Liver (tissue), 9 donors: ENCODE results near the gene CARS1. TPM values are rescaled to one million over a fixed set of nuclear protein-coding genes. Genes with fewer than 3 reads are reported as not detected.

Experiments
- DNase-seq: peaks from one replicate; pipeline ENCODE4 v3.0.0-alpha.2; 2017; ENCODE audit warnings: low spot score
- H3K27ac ChIP-seq, 2 donors: one replicate each; pipeline ENCODE4 v1.7.0; 2013; ENCODE audit warnings: inconsistent platforms in 2 of 2, low read length in 2 of 2, control low read depth in 1 of 2, low read depth in 1 of 2, mild to moderate bottlenecking in 1 of 2
- H3K27me3 ChIP-seq, 4 donors: one replicate each; pipeline versions ENCODE4 v1.6.1 to v1.7.0; 2013; ENCODE audit warnings: low read length in 3 of 4, inconsistent platforms in 1 of 4, mild to moderate bottlenecking in 1 of 4, moderate library complexity in 1 of 4; ENCODE audit not compliant: control insufficient read depth in 4 of 4, insufficient read depth in 4 of 4
- H3K36me3 ChIP-seq, 4 donors: one replicate each; pipeline versions ENCODE4 v1.6.1 to v1.7.0; 2013; ENCODE audit warnings: low read length in 3 of 4, mild to moderate bottlenecking in 3 of 4, low read depth in 1 of 4, moderate library complexity in 1 of 4; ENCODE audit not compliant: control insufficient read depth in 4 of 4, insufficient read depth in 3 of 4
- H3K4me1 ChIP-seq, 4 donors: one replicate each; pipeline versions ENCODE4 v1.6.1 to v1.7.0; 2013; ENCODE audit warnings: low read length in 3 of 4, mild to moderate bottlenecking in 3 of 4, moderate library complexity in 1 of 4; ENCODE audit not compliant: control insufficient read depth in 4 of 4, insufficient read depth in 4 of 4
- H3K4me3 ChIP-seq, 3 donors: one replicate each; pipeline versions ENCODE4 v1.6.1 to v1.7.0; 2013; ENCODE audit warnings: low read length in 3 of 3, control low read depth in 1 of 3, low read depth in 1 of 3, mild to moderate bottlenecking in 1 of 3
- H3K9ac ChIP-seq, 2 donors: one replicate each; pipeline ENCODE4 v1.7.0; 2013; ENCODE audit warnings: low read length in 2 of 2, mild to moderate bottlenecking in 2 of 2, moderate library complexity in 2 of 2, control low read depth in 1 of 2, low read depth in 1 of 2
- H3K9me3 ChIP-seq, 4 donors: one replicate each; pipeline versions ENCODE4 v1.6.1 to v1.7.0; 2013; ENCODE audit warnings: low read length in 3 of 4; ENCODE audit not compliant: control insufficient read depth in 4 of 4
- EGR1 ChIP-seq, 2 donors: IDR thresholded peaks; 2 replicates each; pipeline ENCODE4 v1.6.1; 2016 to 2018; ENCODE audit warnings: antibody characterized with exemption in 2 of 2, low read depth in 2 of 2
- FOXA1 ChIP-seq: IDR thresholded peaks from 2 replicates; pipeline ENCODE4 v1.6.1; 2016; ENCODE audit warnings: antibody characterized with exemption
- FOXA2 ChIP-seq: IDR thresholded peaks from 2 replicates; pipeline ENCODE4 v1.6.1; 2016; ENCODE audit warnings: antibody characterized with exemption
- GABPA ChIP-seq, 2 donors: IDR thresholded peaks in 1 of 2; conservative IDR thresholded peaks in 1 of 2; 2 replicates each; pipeline ENCODE4 v1.6.1; 2016; ENCODE audit warnings: antibody characterized with exemption in 2 of 2, mild to moderate bottlenecking in 1 of 2, moderate library complexity in 1 of 2
- HNF4A ChIP-seq, 2 donors: conservative IDR thresholded peaks; 2 replicates each; pipeline ENCODE4 v1.6.1; 2016; ENCODE audit warnings: antibody characterized with exemption in 2 of 2, mild to moderate bottlenecking in 2 of 2
- HNF4G ChIP-seq: IDR thresholded peaks from 2 replicates; pipeline ENCODE4 v1.6.1; 2016; ENCODE audit warnings: antibody characterized with exemption
- JUND ChIP-seq, 2 donors: IDR thresholded peaks; 2 replicates each; pipeline ENCODE4 v1.6.1; 2016; ENCODE audit warnings: antibody characterized with exemption in 2 of 2
- NR2F2 ChIP-seq: IDR thresholded peaks from 2 replicates; pipeline ENCODE4 v1.6.1; 2016; ENCODE audit warnings: antibody characterized with exemption
- RAD21 ChIP-seq, 2 donors: IDR thresholded peaks; 2 replicates each; pipeline ENCODE4 v1.6.1; 2016; ENCODE audit warnings: antibody characterized with exemption in 2 of 2, mild to moderate bottlenecking in 2 of 2
- RXRA ChIP-seq, 2 donors: IDR thresholded peaks; 2 replicates each; pipeline ENCODE4 v1.6.1; 2017 to 2018; ENCODE audit warnings: antibody characterized with exemption in 2 of 2, mild to moderate bottlenecking in 1 of 2
- SP1 ChIP-seq: IDR thresholded peaks from 2 replicates; pipeline ENCODE4 v1.6.1; 2018; ENCODE audit warnings: antibody characterized with exemption, mild to moderate bottlenecking
- TAF1 ChIP-seq: conservative IDR thresholded peaks from 2 replicates; pipeline ENCODE4 v1.6.1; 2016; ENCODE audit warnings: antibody characterized with exemption, mild to moderate bottlenecking
- YY1 ChIP-seq: IDR thresholded peaks from 2 replicates; pipeline ENCODE4 v1.6.1; 2016; ENCODE audit warnings: antibody characterized with exemption, mild to moderate bottlenecking
- WGBS: extraction: QIAGEN DNeasy Blood & Tissue Kit; methylation state at CpG from one replicate; pipeline ENCODE4 v1.1.7; 2013; 5-methylcytosine and 5-hydroxymethylcytosine counted together
- polyA plus RNA-seq, 2 donors: library from polyadenylated mRNA; stranded (reverse) in 1 of 2; unstranded in 1 of 2; fragments of 200-250 nt in 1 of 2; fragments of >200 nt in 1 of 2; fragmentation: Nextera tagmentation in 1 of 2; extraction: Ambion mirVana in 1 of 2; gene quantifications; one replicate each; pipeline versions ENCODE4 v1.2.1 to v1.2.3, GENCODE V29; 2013 to 2015
- total RNA-seq, 2 donors: library from RNA; depleted of rRNA; stranded (reverse); fragments of >200 nt; gene quantifications; one replicate each; pipeline ENCODE4 v1.2.3, GENCODE V29; 2014
- TF ChIP-seq, protein P1 (sequence below): IDR thresholded peaks from 2 replicates; pipeline ENCODE4 v1.6.1; 2016; ENCODE audit warnings: antibody characterized with exemption
- TF ChIP-seq, protein P2 (sequence below): IDR thresholded peaks from 2 replicates; pipeline ENCODE4 v1.6.1; 2016; ENCODE audit warnings: antibody characterized with exemption
- TF ChIP-seq, protein P3 (sequence below): IDR thresholded peaks from 2 replicates; pipeline ENCODE4 v1.6.1; 2016; ENCODE audit warnings: antibody characterized with exemption, mild to moderate bottlenecking
- TF ChIP-seq, protein P4 (sequence below): fragments of 150-350 bp; IDR thresholded peaks from 2 replicates; pipeline ENCODE4 v1.5.1; 2017; ENCODE audit warnings: improper control_type of control experiment, low read depth, low read length; ENCODE audit not compliant: missing input control
- TF ChIP-seq, protein P5 (sequence below): IDR thresholded peaks from 2 replicates; pipeline ENCODE4 v1.6.1; 2016; ENCODE audit warnings: antibody characterized with exemption
- donor health status: healthy.
- donor health status: healthy.
- donor health status: healthy.
- donor health status: healthy.
- donor health status: healthy.

Gene CARS1
- total and polyA plus RNA-seq, 4 donors: 15.2 to 40.1 (median 22.1) TPM

DNA sequence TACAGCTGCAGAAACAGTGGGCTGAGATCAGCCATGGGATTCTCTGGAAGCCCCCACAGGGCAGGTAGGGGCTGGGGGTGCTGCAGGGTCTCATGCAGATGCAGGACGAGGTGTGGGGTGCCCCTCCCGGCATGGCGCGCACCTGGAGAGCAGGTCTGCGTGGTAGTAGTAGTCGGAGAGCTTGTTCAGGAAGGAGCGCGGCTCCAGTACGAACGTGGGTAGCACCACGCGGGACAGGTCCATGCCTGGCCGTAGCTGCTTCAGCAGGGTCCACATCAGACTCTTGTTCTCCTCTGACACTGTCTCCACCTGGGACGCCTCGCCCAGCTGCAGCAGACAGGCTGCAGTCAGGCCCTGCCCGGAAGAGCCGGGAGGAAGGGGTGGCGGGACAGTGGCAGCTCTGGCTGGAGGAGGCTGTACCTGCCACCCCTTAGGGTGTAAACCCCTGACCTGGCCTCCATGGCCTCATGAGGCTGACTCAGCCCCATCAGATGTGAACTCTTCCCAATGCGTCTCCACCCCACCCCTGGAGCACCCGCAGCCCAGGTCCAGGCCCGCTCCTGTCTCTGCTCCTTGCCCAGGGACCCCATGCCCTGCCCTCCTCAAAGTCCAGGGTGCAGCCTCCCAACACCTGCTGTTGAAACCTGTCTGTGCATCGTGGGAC is 47.0 kb upstream of the CARS1 start:
- 93% methylated on average over 22 of the region's 22 CpGs for WGBS
- H3K4me3 ChIP-seq: no peak overlapping the region
- H3K4me1 ChIP-seq: no peaks in the 10 kb centered on the region
- H3K27ac ChIP-seq: no peak overlapping the region
- no peaks in the 10 kb centered on the region for H3K27me3 ChIP-seq
- TF ChIP-seq HNF4G (no peak), RAD21 (IDR thresholded peaks at IDR 0.05) (no peak), NR2F2 (no peak), HNF4A (conservative IDR thresholded peaks at IDR 0.05) (no peak), FOXA1 (no peak), GABPA (IDR thresholded peaks at IDR 0.05 in 1 of 2, conservative IDR thresholded peaks at IDR 0.05 in 1 of 2) (no peak), RXRA (IDR thresholded peaks at IDR 0.05) (no peak), FOXA2 (no peak), SP1 (no peak), TAF1 (no peak)
- TF ChIP-seq, protein P1, sequence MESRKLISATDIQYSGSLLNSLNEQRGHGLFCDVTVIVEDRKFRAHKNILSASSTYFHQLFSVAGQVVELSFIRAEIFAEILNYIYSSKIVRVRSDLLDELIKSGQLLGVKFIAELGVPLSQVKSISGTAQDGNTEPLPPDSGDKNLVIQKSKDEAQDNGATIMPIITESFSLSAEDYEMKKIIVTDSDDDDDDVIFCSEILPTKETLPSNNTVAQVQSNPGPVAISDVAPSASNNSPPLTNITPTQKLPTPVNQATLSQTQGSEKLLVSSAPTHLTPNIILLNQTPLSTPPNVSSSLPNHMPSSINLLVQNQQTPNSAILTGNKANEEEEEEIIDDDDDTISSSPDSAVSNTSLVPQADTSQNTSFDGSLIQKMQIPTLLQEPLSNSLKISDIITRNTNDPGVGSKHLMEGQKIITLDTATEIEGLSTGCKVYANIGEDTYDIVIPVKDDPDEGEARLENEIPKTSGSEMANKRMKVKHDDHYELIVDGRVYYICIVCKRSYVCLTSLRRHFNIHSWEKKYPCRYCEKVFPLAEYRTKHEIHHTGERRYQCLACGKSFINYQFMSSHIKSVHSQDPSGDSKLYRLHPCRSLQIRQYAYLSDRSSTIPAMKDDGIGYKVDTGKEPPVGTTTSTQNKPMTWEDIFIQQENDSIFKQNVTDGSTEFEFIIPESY: no peak
- TF ChIP-seq, protein P2, sequence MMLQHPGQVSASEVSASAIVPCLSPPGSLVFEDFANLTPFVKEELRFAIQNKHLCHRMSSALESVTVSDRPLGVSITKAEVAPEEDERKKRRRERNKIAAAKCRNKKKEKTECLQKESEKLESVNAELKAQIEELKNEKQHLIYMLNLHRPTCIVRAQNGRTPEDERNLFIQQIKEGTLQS: no peak
- no peak for DNase-seq
- H3K9me3 ChIP-seq: no peaks in the 10 kb centered on the region
- H3K9ac ChIP-seq: no peak overlapping the region
- H3K36me3 ChIP-seq: no peaks in the 10 kb centered on the region

DNA sequence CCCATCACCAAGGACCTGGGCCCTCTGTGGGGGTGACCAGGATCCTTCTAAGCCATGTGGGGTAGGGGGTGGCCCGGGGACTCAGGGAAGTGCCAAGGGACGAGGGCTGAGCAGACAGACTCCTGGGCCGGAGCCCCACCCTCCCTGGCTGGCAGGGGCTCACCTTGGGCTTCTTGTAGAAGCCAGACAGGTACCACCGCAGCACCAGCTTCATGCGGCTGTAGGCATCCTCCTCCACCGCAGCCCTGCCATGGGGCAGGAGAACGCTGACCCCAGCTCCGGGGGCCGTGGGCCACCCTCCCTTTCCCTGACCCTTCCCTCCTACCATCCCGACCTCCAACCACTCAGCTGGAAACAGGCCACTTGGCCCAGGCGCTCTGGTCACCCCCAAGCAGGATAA is 45.9 kb upstream of the CARS1 start:
- DNase-seq: no peak
- H3K9me3 ChIP-seq: no peaks in the 10 kb centered on the region
- H3K27me3 ChIP-seq: no peaks in the 10 kb centered on the region
- H3K4me3 ChIP-seq: no peak overlapping the region
- no peaks in the 10 kb centered on the region for H3K36me3 ChIP-seq
- no peak overlapping the region for H3K27ac ChIP-seq
- H3K9ac ChIP-seq: no peak overlapping the region
- WGBS: 84% methylated on average over 11 of the region's 11 CpGs
- no peaks in the 10 kb centered on the region for H3K4me1 ChIP-seq
- TF ChIP-seq FOXA1 (no peak), HNF4A (conservative IDR thresholded peaks at IDR 0.05) (no peak), RXRA (IDR thresholded peaks at IDR 0.05) (no peak), EGR1 (IDR thresholded peaks at IDR 0.05; ENCODE audit: low read depth in 2 of 2) (no peak), JUND (IDR thresholded peaks at IDR 0.05) (no peak), FOXA2 (no peak), NR2F2 (no peak), SP1 (no peak), TAF1 (no peak), HNF4G (no peak), YY1 (no peak), GABPA (IDR thresholded peaks at IDR 0.05 in 1 of 2, conservative IDR thresholded peaks at IDR 0.05 in 1 of 2) (no peak), RAD21 (IDR thresholded peaks at IDR 0.05) (no peak)
- TF ChIP-seq, protein P3, sequence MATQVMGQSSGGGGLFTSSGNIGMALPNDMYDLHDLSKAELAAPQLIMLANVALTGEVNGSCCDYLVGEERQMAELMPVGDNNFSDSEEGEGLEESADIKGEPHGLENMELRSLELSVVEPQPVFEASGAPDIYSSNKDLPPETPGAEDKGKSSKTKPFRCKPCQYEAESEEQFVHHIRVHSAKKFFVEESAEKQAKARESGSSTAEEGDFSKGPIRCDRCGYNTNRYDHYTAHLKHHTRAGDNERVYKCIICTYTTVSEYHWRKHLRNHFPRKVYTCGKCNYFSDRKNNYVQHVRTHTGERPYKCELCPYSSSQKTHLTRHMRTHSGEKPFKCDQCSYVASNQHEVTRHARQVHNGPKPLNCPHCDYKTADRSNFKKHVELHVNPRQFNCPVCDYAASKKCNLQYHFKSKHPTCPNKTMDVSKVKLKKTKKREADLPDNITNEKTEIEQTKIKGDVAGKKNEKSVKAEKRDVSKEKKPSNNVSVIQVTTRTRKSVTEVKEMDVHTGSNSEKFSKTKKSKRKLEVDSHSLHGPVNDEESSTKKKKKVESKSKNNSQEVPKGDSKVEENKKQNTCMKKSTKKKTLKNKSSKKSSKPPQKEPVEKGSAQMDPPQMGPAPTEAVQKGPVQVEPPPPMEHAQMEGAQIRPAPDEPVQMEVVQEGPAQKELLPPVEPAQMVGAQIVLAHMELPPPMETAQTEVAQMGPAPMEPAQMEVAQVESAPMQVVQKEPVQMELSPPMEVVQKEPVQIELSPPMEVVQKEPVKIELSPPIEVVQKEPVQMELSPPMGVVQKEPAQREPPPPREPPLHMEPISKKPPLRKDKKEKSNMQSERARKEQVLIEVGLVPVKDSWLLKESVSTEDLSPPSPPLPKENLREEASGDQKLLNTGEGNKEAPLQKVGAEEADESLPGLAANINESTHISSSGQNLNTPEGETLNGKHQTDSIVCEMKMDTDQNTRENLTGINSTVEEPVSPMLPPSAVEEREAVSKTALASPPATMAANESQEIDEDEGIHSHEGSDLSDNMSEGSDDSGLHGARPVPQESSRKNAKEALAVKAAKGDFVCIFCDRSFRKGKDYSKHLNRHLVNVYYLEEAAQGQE: no peak
- TF ChIP-seq, protein P2: no peak
- TF ChIP-seq, protein P4, sequence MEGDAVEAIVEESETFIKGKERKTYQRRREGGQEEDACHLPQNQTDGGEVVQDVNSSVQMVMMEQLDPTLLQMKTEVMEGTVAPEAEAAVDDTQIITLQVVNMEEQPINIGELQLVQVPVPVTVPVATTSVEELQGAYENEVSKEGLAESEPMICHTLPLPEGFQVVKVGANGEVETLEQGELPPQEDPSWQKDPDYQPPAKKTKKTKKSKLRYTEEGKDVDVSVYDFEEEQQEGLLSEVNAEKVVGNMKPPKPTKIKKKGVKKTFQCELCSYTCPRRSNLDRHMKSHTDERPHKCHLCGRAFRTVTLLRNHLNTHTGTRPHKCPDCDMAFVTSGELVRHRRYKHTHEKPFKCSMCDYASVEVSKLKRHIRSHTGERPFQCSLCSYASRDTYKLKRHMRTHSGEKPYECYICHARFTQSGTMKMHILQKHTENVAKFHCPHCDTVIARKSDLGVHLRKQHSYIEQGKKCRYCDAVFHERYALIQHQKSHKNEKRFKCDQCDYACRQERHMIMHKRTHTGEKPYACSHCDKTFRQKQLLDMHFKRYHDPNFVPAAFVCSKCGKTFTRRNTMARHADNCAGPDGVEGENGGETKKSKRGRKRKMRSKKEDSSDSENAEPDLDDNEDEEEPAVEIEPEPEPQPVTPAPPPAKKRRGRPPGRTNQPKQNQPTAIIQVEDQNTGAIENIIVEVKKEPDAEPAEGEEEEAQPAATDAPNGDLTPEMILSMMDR: no peak
- TF ChIP-seq, protein P5, sequence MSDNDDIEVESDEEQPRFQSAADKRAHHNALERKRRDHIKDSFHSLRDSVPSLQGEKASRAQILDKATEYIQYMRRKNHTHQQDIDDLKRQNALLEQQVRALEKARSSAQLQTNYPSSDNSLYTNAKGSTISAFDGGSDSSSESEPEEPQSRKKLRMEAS: no peak
- TF ChIP-seq, protein P1: no peak
